ENCODE data around the gene IMMP2L. TPM values are rescaled to one million over a fixed set of nuclear protein-coding genes. Genes with fewer than 3 reads are reported as not detected.

IMMP2L gene
- total and polyA plus RNA-seq, 2 of the 8 experiments (the other 6 are each of a cell fraction or from before 2014, with no cell fraction given), result 2.3 to 10.1 TPM

DNA sequence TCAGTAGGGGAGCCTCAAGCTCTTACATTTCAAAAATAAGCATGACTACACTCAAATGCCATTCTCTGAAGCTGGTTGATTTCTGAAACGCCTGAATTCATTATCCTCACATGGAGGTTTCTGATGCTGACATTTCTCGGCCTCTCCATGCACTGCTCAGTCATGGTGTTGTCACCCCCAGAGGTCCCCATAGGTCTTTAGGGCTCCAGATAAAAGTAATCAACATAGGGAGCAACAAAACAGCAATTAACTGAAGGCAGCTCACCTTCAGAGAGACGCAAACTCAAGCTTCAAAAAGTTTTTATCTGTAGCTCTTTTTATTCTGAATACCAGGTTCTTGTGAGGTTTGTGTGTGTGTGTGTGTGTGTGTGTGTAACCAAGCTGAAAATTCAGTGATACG is 694.5 kb downstream of the IMMP2L start (continued):
- TF ChIP-seq, protein P1, sequence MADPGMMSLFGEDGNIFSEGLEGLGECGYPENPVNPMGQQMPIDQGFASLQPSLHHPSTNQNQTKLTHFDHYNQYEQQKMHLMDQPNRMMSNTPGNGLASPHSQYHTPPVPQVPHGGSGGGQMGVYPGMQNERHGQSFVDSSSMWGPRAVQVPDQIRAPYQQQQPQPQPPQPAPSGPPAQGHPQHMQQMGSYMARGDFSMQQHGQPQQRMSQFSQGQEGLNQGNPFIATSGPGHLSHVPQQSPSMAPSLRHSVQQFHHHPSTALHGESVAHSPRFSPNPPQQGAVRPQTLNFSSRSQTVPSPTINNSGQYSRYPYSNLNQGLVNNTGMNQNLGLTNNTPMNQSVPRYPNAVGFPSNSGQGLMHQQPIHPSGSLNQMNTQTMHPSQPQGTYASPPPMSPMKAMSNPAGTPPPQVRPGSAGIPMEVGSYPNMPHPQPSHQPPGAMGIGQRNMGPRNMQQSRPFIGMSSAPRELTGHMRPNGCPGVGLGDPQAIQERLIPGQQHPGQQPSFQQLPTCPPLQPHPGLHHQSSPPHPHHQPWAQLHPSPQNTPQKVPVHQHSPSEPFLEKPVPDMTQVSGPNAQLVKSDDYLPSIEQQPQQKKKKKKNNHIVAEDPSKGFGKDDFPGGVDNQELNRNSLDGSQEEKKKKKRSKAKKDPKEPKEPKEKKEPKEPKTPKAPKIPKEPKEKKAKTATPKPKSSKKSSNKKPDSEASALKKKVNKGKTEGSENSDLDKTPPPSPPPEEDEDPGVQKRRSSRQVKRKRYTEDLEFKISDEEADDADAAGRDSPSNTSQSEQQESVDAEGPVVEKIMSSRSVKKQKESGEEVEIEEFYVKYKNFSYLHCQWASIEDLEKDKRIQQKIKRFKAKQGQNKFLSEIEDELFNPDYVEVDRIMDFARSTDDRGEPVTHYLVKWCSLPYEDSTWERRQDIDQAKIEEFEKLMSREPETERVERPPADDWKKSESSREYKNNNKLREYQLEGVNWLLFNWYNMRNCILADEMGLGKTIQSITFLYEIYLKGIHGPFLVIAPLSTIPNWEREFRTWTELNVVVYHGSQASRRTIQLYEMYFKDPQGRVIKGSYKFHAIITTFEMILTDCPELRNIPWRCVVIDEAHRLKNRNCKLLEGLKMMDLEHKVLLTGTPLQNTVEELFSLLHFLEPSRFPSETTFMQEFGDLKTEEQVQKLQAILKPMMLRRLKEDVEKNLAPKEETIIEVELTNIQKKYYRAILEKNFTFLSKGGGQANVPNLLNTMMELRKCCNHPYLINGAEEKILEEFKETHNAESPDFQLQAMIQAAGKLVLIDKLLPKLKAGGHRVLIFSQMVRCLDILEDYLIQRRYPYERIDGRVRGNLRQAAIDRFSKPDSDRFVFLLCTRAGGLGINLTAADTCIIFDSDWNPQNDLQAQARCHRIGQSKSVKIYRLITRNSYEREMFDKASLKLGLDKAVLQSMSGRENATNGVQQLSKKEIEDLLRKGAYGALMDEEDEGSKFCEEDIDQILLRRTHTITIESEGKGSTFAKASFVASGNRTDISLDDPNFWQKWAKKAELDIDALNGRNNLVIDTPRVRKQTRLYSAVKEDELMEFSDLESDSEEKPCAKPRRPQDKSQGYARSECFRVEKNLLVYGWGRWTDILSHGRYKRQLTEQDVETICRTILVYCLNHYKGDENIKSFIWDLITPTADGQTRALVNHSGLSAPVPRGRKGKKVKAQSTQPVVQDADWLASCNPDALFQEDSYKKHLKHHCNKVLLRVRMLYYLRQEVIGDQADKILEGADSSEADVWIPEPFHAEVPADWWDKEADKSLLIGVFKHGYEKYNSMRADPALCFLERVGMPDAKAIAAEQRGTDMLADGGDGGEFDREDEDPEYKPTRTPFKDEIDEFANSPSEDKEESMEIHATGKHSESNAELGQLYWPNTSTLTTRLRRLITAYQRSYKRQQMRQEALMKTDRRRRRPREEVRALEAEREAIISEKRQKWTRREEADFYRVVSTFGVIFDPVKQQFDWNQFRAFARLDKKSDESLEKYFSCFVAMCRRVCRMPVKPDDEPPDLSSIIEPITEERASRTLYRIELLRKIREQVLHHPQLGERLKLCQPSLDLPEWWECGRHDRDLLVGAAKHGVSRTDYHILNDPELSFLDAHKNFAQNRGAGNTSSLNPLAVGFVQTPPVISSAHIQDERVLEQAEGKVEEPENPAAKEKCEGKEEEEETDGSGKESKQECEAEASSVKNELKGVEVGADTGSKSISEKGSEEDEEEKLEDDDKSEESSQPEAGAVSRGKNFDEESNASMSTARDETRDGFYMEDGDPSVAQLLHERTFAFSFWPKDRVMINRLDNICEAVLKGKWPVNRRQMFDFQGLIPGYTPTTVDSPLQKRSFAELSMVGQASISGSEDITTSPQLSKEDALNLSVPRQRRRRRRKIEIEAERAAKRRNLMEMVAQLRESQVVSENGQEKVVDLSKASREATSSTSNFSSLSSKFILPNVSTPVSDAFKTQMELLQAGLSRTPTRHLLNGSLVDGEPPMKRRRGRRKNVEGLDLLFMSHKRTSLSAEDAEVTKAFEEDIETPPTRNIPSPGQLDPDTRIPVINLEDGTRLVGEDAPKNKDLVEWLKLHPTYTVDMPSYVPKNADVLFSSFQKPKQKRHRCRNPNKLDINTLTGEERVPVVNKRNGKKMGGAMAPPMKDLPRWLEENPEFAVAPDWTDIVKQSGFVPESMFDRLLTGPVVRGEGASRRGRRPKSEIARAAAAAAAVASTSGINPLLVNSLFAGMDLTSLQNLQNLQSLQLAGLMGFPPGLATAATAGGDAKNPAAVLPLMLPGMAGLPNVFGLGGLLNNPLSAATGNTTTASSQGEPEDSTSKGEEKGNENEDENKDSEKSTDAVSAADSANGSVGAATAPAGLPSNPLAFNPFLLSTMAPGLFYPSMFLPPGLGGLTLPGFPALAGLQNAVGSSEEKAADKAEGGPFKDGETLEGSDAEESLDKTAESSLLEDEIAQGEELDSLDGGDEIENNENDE (IDR thresholded peaks at IDR 0.05; ENCODE audit: insufficient replicate concordance, low read length), result no peak
- no peak for TF ChIP-seq RXRA (IDR thresholded peaks at IDR 0.05; ENCODE audit: insufficient read depth, low read depth, low read length)
- no peak for TF ChIP-seq RNF2 (IDR thresholded peaks at IDR 0.05; ENCODE audit: borderline replicate concordance, low read depth, low read length, missing control alignments, poor library complexity, severe bottlenecking)
- 0 out of 4 replicates have a peak, but pooled peaks of 1 of the 2 experiments have one; percentile 12 for TF ChIP-seq RAD21 (IDR thresholded peaks at IDR 0.05 in 1 of 2, conservative IDR thresholded peaks at IDR 0.05 in 1 of 2; ENCODE audit: low read depth in 2 of 2, low read length in 2 of 2)
- no peak for TF ChIP-seq EP300 (IDR thresholded peaks at IDR 0.05; ENCODE audit: borderline replicate concordance in 1 of 2, low read depth in 2 of 2, low read length in 2 of 2)

Data from H1 (cell line).